Measurements from ENCODE around the gene ZCRB1. TPM values are rescaled to one million over a fixed set of nuclear protein-coding genes. Genes with fewer than 3 reads are reported as not detected.
"Not testable (repeated sequence)": the region's sequence is repeated elsewhere in the genome, so short reads cannot be mapped to it uniquely, and the experiment has no call there.

Gene ZCRB1
- 96.7 TPM for polyA plus RNA-seq (ENCODE audit: insufficient read length)
- long read RNA-seq, donor 1, transcript ZCRB1-201 (8 exons, 1,827 nt): major isoform, 24 of 115 reads
- long read RNA-seq, donor 1, partial matches to known transcripts: 75 of 115 reads
- long read RNA-seq, donor 1, other reads (novel, unspliced or antisense): 16 of 115 reads
- long read RNA-seq, donor 2, transcript ZCRB1-201 (8 exons, 1,827 nt): major isoform, 16 of 41 reads
- long read RNA-seq, donor 2, partial matches to known transcripts: 25 of 41 reads
- long read RNA-seq, donor 2, other reads (novel, unspliced or antisense): 0 of 41 reads
- long read RNA-seq, donor 3, transcript ZCRB1-201 (8 exons, 1,827 nt): major isoform, 40 of 79 reads
- long read RNA-seq, donor 3, partial matches to known transcripts: 26 of 79 reads
- long read RNA-seq, donor 3, other reads (novel, unspliced or antisense): 13 of 79 reads
- long read RNA-seq, donor 4, partial matches to known transcripts: 0 of 4 reads
- long read RNA-seq, donor 4, other reads (novel, unspliced or antisense): 0 of 4 reads
- long read RNA-seq, donor 5, transcript ZCRB1-201 (8 exons, 1,827 nt): major isoform, 56 of 116 reads
- long read RNA-seq, donor 5, partial matches to known transcripts: 59 of 116 reads
- long read RNA-seq, donor 5, other reads (novel, unspliced or antisense): 0 of 116 reads
- long read RNA-seq, donor 6, transcript ZCRB1-201 (8 exons, 1,827 nt): major isoform, 19 of 56 reads
- long read RNA-seq, donor 6, partial matches to known transcripts: 37 of 56 reads
- long read RNA-seq, donor 6, other reads (novel, unspliced or antisense): 0 of 56 reads
- long read RNA-seq, donor 7, transcript ZCRB1-201 (8 exons, 1,827 nt): major isoform, 49 of 169 reads
- long read RNA-seq, donor 7, partial matches to known transcripts: 103 of 169 reads
- long read RNA-seq, donor 7, other reads (novel, unspliced or antisense): 14 of 169 reads
- long read RNA-seq, donor 8, transcript ZCRB1-201 (8 exons, 1,827 nt): major isoform, 13 of 30 reads
- long read RNA-seq, donor 8, partial matches to known transcripts: 17 of 30 reads
- long read RNA-seq, donor 8, other reads (novel, unspliced or antisense): 0 of 30 reads

GRCh38 chr12:42325653-42326474, at the start of gene ZCRB1, which contains the start of gene PPHLN1:
Gene ZCRB1, minus strand, starts transcription at chr12:42326094. Its CDS starts 1,992 bp downstream, at chr12:42324102.
Gene PPHLN1, plus strand, starts transcription at chr12:42326167. Its CDS starts 9,736 bp downstream, at chr12:42335903.
- DNase-seq: peak; percentile 86

GRCh38 chr12:42373669-42374068, 47.8 kb upstream of the ZCRB1 start:
- DNase-seq: no peak

GRCh38 chr12:42372154-42372791, 46.4 kb upstream of the ZCRB1 start:
- DNase-seq: peak; percentile 34

GRCh38 chr12:42370013-42370412, 44.1 kb upstream of the ZCRB1 start:
- no peak for DNase-seq

GRCh38 chr12:42365486-42365885, 39.6 kb upstream of the ZCRB1 start:
- no peak for DNase-seq

- no peak for DNase-seq
Observed at GRCh38 chr12:42364692-42365091, 38.8 kb upstream of the ZCRB1 start.

- no peak for DNase-seq
Observed at GRCh38 chr12:42362647-42363260, 36.9 kb upstream of the ZCRB1 start.

GRCh38 chr12:42361909-42362646, 36.2 kb upstream of the ZCRB1 start:
- DNase-seq: no peak

- DNase-seq: no peak
Observed at GRCh38 chr12:42360747-42361403, 35.0 kb upstream of the ZCRB1 start.

GRCh38 chr12:42356344-42356743, 30.4 kb upstream of the ZCRB1 start:
- DNase-seq: no peak

GRCh38 chr12:42350021-42350407, 24.1 kb upstream of the ZCRB1 start:
- not testable (repeated sequence) for DNase-seq

- not testable (repeated sequence) for DNase-seq
Observed at GRCh38 chr12:42349119-42350020, 23.5 kb upstream of the ZCRB1 start.

GRCh38 chr12:42346403-42347002, 20.6 kb upstream of the ZCRB1 start:
- DNase-seq: no peak

- no peak for DNase-seq
Observed at GRCh38 chr12:42343721-42344120, 17.8 kb upstream of the ZCRB1 start.

GRCh38 chr12:42342028-42342427, 16.1 kb upstream of the ZCRB1 start:
- no peak for DNase-seq

- no peak for DNase-seq
Observed at GRCh38 chr12:42338280-42338679, 12.4 kb upstream of the ZCRB1 start.

GRCh38 chr12:42336286-42336685, 10.4 kb upstream of the ZCRB1 start:
- no peak for DNase-seq

All from left kidney (tissue), 8 donors.